Left lung (tissue), 10 donors: Measurements from ENCODE around the gene CHI3L1. TPM values are rescaled to one million over a fixed set of nuclear protein-coding genes. Genes with fewer than 3 reads are reported as not detected.

Source experiments
- ATAC-seq: fragments of 200-7000 bp; cut with Tn5 transposase; one replicate; pipeline ENCODE4 v1.9.1; 2020; ENCODE audit warnings: moderate library complexity
- DNase-seq, 4 donors: peaks; one replicate each; pipeline ENCODE4 v3.0.0-alpha.2; 2013 to 2020
- H3K27ac ChIP-seq, 2 donors: fragments of 200-600 bp; sonication (generic) in 1 of 2; one replicate each; pipeline versions ENCODE4 v1.5.0 to v1.8.0; 2020 to 2021
- H3K27me3 ChIP-seq, 2 donors: fragments of 200-600 bp; sonication (generic) in 1 of 2; one replicate each; pipeline versions ENCODE4 v1.5.0 to v1.8.0; 2020 to 2021
- H3K36me3 ChIP-seq, 2 donors: fragments of 200-600 bp; sonication (generic) in 1 of 2; one replicate each; pipeline versions ENCODE4 v1.5.0 to v1.8.0; 2020 to 2021
- H3K4me1 ChIP-seq, 2 donors: fragments of 200-600 bp; one replicate each; pipeline ENCODE4 v1.8.0; 2021
- H3K4me3 ChIP-seq, 2 donors: fragments of 200-600 bp; sonication (generic) in 1 of 2; one replicate each; pipeline versions ENCODE4 v1.5.0 to v1.8.0; 2020 to 2021; ENCODE audit warnings: mild to moderate bottlenecking in 1 of 2
- H3K9me3 ChIP-seq, 2 donors: fragments of 200-600 bp; sonication (generic) in 1 of 2; one replicate each; pipeline versions ENCODE4 v1.5.0 to v1.8.0; 2020 to 2021
- intact Hi-C, 2 donors: fragments of 100-400 bp; cut with DNase I; formaldehyde crosslinking; loops; one replicate each; pipeline versions ENCODE4 v1.11.2 to v1.14.2; 2022
- polyA plus RNA-seq, 6 donors: library from polyadenylated mRNA; unstranded; fragments of 120-200 nt; gene quantifications; one replicate each; pipeline ENCODE4 v1.2.1, GENCODE V29; 2013; ENCODE audit not compliant: insufficient read length in 6 of 6
- total RNA-seq, 2 donors: library from RNA; stranded (reverse); fragmentation: NEBNext Ultra II Directional; extraction: Animal tissue kit (Norgen Biotek cat#: 25700); gene quantifications; one replicate each; pipeline ENCODE4 v1.2.1, GENCODE V29; 2021
- TF ChIP-seq, protein P1 (sequence below), 2 donors: fragments of 200-600 bp; sonication (generic) in 1 of 2; IDR thresholded peaks; one replicate each; pipeline versions ENCODE4 v1.5.0 to v1.8.0; 2021; ENCODE audit warnings: antibody characterized with exemption in 2 of 2
- donor health status: DM: no; HTN: yes; CAD: no.
- donor health status: DM: no; HTN: no; CAD: no.

The CHI3L1 gene
- total and polyA plus RNA-seq, 8 donors = 0.44 to 74.9 (median 1.3) TPM

- Histone ChIP-seq H3K4me3 (no peak overlapping the region), H3K27me3 (no peaks in the 10 kb centered on the region), H3K4me1 (peaks cover 0 to 6% of the 10 kb centered on the region in 2 donors), H3K36me3 (no peaks in the 10 kb centered on the region), H3K27ac (no peak overlapping the region), H3K9me3 (no peaks in the 10 kb centered on the region)
- ATAC-seq (no peak), DNase-seq (no peak)
- intact Hi-C loops = no loop called here
- TF ChIP-seq, protein P1, sequence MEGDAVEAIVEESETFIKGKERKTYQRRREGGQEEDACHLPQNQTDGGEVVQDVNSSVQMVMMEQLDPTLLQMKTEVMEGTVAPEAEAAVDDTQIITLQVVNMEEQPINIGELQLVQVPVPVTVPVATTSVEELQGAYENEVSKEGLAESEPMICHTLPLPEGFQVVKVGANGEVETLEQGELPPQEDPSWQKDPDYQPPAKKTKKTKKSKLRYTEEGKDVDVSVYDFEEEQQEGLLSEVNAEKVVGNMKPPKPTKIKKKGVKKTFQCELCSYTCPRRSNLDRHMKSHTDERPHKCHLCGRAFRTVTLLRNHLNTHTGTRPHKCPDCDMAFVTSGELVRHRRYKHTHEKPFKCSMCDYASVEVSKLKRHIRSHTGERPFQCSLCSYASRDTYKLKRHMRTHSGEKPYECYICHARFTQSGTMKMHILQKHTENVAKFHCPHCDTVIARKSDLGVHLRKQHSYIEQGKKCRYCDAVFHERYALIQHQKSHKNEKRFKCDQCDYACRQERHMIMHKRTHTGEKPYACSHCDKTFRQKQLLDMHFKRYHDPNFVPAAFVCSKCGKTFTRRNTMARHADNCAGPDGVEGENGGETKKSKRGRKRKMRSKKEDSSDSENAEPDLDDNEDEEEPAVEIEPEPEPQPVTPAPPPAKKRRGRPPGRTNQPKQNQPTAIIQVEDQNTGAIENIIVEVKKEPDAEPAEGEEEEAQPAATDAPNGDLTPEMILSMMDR (IDR thresholded peaks at IDR 0.05) = no peak
Measured at GRCh38 chr1:203168991-203169390, 17.5 kb downstream of the CHI3L1 start.

DNA sequence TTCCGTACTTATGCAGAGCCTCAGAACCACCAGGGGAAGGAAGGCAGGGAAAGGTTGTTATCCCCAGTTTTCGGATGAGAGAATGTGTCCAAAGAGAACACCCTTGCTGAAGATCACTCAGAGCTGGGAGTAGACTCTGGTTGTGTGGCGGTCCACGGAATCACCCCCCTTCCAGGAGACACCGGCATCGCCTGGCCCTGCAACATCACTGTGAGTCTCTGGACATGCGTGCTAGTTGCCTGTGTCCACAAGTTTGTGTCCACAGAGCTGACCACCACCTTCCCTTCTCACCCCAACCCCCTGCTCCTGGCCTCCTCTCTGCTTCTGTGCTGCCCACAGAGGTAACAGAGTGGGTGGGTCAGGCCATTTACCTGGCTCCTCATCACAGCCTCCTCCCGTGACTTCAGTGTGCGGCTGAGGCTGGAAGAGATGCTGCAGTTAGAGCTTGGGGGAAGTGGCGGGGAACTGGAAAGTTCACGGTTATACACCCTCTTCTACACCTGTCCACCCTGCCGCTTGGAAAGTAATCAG, 18.2 kb downstream of the CHI3L1 start:
- Histone ChIP-seq H3K9me3 (no peaks in the 10 kb centered on the region), H3K36me3 (no peaks in the 10 kb centered on the region), H3K27ac (no peak overlapping the region), H3K27me3 (no peaks in the 10 kb centered on the region), H3K4me3 (no peak overlapping the region), H3K4me1 (peaks cover 0 to 6% of the 10 kb centered on the region in 2 donors)
- no peak for ATAC-seq
- intact Hi-C loops = no loop called here
- TF ChIP-seq, protein P1 (IDR thresholded peaks at IDR 0.05) = no peak
- DNase-seq = no peak

DNA sequence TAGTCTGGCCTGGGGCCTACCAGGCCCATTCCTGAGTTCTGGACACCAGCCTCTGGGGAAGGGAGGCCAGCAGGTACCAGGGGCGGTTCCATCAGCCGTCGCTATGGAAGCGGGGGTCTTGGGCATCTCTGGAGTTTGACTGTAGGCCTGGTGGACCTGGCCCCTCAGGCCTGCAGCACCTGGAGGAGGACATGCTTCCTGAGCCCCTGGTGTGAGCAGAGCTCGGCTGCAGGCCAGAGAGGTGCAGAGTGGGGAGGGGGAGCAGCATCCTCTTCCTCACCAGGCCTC, 18.6 kb downstream of the CHI3L1 start:
- Histone ChIP-seq H3K4me3 (no peak overlapping the region), H3K27me3 (no peaks in the 10 kb centered on the region), H3K4me1 (peaks cover 0 to 6% of the 10 kb centered on the region in 2 donors), H3K9me3 (no peaks in the 10 kb centered on the region), H3K36me3 (no peaks in the 10 kb centered on the region), H3K27ac (no peak overlapping the region)
- no peak for DNase-seq
- intact Hi-C loops = no loop called here
- TF ChIP-seq, protein P1 (IDR thresholded peaks at IDR 0.05) = no peak
- no peak for ATAC-seq

DNA sequence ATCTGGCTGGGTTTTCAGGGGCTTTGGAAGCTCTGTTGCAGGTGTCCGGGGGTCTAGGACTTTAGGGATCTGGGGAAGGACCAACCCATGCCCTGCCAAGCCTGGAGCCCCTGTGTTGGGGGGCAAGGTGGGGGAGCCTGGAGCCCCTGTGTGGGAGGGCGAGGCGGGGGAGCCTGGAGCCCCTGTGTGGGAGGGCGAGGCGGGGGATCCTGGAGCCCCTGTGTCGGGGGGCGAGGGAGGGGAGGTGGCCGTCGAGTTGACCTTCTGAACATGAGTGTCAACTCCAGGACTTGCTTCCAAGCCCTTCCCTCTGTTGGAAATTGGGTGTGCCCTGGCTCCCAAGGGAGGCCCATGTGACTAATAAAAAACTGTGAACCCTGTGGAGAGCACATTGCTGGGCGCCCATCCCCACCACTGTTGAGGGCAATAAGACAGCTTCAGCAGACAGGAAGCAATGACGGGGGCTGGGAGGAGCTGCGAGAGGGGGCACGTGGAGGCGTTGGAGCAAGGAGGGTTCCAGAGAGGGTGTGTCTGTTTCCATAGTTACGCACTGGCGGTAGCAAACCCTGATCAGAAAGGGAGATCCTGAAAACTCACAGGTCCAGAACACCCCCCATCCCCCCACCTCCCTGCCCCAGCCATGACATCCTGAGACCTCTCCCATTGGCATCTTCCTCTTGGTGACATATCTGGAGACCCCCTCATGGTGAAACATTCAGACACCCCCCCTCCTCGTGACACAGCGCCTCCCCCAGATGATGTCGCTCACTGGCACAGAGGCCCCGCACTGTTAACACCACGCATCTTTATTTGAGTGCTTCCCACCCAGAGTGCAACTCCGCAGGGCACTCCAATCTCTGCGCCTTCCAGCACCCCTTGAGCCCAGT, 19.2 kb downstream of the CHI3L1 start:
- DNase-seq = no peak
- intact Hi-C loops = no loop called here
- ATAC-seq = no peak

More for the DNA sequence above, 19.2 kb downstream of the CHI3L1 start:
- Histone ChIP-seq H3K27me3 (peaks cover 0 to 4% of the 10 kb centered on the region in 2 donors), H3K4me3 (no peak overlapping the region), H3K36me3 (no peaks in the 10 kb centered on the region), H3K27ac (no peak overlapping the region), H3K9me3 (no peaks in the 10 kb centered on the region), H3K4me1 (no peaks in the 10 kb centered on the region)
- TF ChIP-seq, protein P1 (IDR thresholded peaks at IDR 0.05) = no peak
